ENCODE measurements around the gene RPS5. TPM values are rescaled to one million over a fixed set of nuclear protein-coding genes. Genes with fewer than 3 reads are reported as not detected.
"Not testable (repeated sequence)": the region's sequence is repeated elsewhere in the genome, so short reads cannot be mapped to it uniquely, and the experiment has no call there.

The RPS5 gene
- total RNA-seq (2014; rRNA removed; shearing (Covaris generic); ENCODE audit: low replicate concordance) = 3,455 and 3,636 TPM in 2 replicates

DNA sequence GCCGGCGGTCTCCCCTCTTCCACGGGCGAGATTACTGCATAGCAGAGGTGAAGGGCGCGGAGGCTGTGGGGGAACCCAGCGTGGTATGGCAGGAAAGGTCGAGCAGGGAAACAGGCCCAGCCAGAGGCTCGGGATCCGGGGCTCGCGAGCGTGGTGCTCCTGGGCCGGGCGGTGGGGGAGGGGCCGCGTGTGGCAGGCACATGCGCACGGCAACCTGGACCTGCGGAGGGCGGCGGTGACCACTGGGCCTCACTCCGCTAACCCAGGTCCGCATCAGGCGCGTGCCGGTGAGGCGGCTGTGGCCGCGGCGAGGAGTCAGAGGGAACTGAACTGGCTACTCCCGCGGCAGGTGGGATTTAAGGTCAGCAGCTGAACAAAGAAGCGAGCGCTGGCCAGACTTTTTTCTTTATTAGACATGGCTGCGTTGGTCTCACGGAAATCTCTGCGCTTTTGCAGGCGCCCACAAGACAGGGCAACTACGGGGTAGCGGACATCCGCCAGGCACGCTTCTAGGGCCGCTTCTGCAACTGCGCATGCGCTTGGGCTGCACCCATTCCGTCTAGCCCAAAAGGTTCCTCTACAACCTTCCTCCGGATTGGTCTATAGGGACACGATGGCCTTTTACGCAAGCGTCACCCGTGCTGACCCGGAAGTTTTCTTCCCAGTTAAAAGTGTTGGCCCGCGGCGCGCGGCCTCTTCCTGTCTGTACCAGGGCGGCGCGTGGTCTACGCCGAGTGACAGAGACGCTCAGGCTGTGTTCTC is at the start of gene RPS5:
Gene RPS5, plus strand, starts transcription at position 694 of the 762 bp plus-strand sequence. CDS start 869 bp downstream, outside the sequence.
- no peaks in the 10 kb centered on the region for H3K9me3 ChIP-seq
- peak within 1 kb of the TSS; percentile 97 for H3K4me3 ChIP-seq
- H3K36me3 ChIP-seq = peaks cover 48% of the 10 kb centered on the region
- peak; percentile 98 for DNase-seq
- no peaks in the 10 kb centered on the region for H3K27me3 ChIP-seq

DNA sequence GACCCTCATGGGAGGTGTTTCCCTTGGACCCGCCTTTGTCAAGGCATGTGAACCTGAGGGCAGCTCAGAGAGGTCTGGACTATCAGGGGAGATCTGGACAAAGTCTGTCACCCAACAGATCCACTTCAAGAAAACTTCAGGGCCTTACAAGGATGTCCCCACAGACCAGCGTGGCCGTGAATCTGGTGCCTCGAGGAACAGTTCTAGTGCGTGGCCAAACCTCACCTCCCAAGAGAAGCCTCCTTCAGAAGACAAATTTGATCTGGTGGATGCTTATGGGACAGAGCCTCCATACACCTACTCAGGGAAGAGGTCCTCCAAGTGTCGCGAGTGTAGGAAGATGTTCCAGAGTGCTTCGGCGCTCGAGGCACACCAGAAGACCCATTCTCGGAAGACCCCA is 48.7 kb upstream of the RPS5 start:
- no peak for DNase-seq
- Histone ChIP-seq H3K9me3 (peaks cover 10% of the 10 kb centered on the region), H3K36me3 (peaks cover 58% of the 10 kb centered on the region), H3K4me3 (no peak overlapping the region), H3K27me3 (no peaks in the 10 kb centered on the region)

DNA sequence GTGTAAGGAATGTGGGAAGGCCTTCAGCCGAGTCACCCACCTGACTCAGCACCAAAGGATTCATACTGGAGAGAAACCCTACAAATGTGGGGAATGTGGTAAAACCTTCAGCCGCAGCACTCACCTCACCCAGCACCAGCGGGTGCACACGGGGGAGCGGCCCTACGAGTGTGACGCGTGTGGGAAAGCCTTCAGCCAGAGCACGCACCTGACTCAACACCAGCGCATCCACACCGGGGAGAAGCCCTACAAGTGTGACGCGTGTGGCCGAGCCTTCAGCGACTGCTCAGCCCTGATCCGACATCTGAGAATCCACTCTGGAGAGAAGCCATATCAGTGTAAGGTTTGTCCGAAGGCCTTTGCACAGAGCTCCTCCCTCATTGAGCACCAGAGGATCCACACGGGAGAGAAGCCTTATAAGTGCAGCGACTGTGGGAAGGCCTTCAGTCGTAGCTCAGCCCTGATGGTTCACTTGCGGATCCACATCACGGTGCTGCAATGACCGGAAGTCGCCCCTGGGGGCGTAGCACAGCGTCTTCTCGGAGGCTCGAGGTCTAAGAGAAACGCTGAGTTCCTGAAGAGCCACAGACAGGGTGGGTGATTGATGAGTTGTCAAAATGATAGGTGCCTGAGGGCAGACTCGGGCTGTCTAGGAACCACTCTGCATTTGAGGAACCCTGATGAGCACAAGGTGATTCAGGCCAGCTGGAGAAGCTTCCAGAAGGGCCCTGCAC is 48.1 kb upstream of the RPS5 start:
- Histone ChIP-seq H3K4me3 (no peak overlapping the region), H3K27me3 (no peaks in the 10 kb centered on the region), H3K9me3 (peaks cover 10% of the 10 kb centered on the region), H3K36me3 (peaks cover 58% of the 10 kb centered on the region)
- no peak for DNase-seq

DNA sequence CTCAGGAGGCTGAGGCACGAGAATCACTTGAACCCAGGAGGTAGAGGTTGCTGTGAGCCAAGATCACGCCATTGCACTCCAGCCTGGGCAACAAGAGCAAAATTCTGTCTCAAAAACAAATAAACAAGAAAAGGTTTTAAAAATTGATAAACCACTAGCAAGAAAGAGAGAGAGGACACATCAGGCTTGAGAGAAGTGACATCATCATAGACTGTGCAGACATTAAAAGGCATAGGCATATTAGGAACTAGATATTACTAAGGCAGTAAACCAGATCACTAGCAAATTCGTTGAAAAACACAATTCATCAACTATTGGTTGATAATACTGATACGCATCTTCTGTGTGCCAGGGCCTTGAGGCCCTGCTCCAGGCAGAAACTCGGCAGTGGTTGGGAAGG is 41.5 kb upstream of the RPS5 start:
- Histone ChIP-seq H3K9me3 (no peaks in the 10 kb centered on the region), H3K4me3 (no peak overlapping the region), H3K27me3 (no peaks in the 10 kb centered on the region), H3K36me3 (peaks cover 16% of the 10 kb centered on the region)
- DNase-seq = no peak

DNA sequence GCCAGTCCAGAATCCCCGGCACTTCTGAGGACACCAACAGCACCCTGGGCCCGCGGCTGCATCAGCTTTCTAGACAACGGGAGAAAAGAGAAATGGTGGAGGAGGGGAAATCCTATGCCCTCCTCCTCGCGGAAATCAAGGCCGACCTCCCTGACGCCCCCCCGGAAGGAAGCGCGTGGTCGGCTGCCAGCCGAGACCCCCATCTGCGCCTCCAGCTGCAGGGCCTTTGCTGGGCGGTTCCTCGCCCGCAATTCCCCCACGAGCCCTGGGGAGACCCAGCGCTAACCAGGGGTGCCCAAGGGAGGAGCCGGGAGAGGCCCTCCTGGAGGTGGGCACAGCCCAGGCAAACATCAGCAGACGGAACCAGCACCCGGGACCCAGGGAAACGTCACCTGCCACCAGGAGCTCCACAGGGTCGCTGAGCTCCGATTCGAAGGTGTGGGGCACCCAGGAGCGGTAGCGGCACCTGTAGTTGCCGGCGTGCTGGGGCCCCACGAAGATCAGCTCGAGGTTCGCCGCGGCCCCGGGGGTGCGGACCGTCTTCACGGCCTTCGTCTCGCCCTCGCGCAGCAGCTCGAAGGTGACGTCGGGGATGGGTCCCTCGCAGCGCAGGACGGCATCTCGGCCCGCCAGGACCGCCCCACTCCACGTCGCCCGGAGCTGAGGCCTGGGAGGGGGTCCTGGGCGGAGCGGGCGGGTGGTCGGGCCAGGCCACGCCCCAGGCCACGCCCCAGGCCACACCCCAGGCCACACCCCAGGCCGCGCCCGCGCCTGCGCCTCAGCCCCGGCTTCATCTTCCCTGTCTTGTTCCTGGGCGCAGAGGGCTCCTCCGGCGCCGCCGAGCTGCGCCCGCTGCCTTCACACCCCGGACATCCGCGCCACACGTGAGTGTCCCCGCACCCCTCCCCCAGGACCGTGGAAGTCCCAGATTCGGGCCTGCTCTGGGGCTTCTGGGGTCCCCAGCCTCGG is 39.8 kb upstream of the RPS5 start:
- Histone ChIP-seq H3K27me3 (no peaks in the 10 kb centered on the region), H3K9me3 (no peaks in the 10 kb centered on the region), H3K4me3 (peak overlapping the region; percentile 92), H3K36me3 (peaks cover 7% of the 10 kb centered on the region; the same call in 1 of the 2 replicates)
- peak; percentile 68 for DNase-seq

DNA sequence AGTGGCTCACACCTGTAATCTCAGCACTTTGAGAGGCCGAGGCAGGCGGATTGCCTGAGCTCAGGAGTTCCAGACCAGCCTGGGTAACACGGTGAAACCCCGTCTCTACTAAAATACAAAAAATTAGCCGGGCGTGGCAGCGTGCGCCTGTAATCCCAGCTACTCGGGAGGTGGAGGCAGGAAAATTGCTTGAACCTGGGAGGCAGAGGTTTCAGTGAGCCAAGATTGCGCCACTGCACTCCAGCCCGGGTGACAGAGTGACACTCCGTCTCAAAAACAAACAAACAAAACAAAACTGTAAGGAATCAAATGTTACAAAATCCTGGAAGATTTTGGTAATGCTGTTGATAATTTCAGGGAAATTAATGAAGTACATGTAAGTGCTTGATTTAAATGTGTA is 39.0 kb upstream of the RPS5 start:
- peak overlapping the region; percentile 92 for H3K4me3 ChIP-seq
- not testable (repeated sequence) for H3K36me3 ChIP-seq, H3K9me3 ChIP-seq, H3K27me3 ChIP-seq, DNase-seq

DNA sequence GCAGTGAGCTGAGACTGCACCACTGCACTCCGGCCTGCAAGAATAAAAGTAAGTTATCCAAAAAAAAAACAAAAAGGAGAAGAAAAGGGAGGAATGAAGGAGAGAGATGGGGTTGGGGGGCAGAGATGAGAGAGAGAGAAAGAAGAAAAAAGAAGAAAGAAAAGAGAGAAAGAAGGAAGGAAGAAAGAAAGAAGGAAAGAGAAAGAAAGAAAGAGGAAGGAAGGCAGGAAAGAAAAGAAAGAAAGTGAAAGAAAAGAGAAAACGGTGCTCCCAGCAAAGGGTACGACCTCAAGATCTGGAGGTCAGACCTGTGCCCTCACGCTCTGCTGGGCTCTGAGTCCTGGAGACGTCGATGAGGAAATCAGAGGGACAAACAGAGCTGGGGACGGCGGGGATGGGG is 37.5 kb upstream of the RPS5 start:
- H3K36me3 ChIP-seq = peaks cover 9% of the 10 kb centered on the region
- no peaks in the 10 kb centered on the region for H3K9me3 ChIP-seq
- no peaks in the 10 kb centered on the region for H3K27me3 ChIP-seq
- H3K4me3 ChIP-seq = no peak overlapping the region
- DNase-seq = no peak

DNA sequence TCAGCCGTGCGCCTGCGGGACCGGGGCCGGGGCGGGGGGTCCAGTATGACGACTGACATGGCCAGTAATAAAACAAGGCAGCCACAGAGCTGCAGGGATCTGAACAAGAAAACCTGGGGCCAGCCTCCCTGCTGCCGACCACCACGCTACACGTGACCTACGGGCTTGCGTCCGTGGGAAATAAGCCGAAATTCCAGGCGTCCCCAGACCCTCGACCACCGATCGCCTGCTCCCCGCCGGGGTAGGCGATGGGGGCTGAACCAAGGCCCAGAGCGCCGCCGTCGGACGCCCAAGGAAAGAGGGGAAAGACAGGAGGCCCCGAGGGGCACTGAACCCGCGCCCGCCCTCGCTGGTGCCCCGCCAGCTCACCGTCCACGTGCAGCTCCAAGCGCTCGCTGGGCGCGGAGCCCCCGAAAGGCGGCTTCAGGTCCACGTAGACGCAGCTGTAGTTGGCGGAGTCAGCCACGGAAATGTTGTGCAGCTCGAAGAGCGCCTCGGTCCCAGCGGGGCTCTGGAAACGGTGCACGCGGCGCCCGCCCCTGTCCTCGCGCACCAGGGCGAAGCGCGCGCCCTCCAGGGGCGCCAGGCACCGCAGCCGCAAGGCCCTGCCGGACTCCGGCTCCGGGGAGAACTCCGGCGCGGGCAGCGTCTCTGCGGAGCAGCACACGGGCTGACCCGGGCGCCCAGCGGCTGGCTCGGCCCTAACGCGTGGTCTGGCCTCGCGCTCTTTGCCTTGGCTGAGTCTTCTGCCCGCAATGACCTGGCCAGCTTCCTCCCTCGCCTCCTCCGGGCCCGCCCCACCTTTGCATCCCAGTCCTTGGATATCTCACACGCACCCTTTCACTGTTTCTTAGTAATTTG is 36.8 kb upstream of the RPS5 start:
- no peaks in the 10 kb centered on the region for H3K9me3 ChIP-seq
- no peak overlapping the region for H3K4me3 ChIP-seq
- H3K27me3 ChIP-seq = no peaks in the 10 kb centered on the region
- DNase-seq = no peak
- H3K36me3 ChIP-seq = peaks cover 9% of the 10 kb centered on the region

DNA sequence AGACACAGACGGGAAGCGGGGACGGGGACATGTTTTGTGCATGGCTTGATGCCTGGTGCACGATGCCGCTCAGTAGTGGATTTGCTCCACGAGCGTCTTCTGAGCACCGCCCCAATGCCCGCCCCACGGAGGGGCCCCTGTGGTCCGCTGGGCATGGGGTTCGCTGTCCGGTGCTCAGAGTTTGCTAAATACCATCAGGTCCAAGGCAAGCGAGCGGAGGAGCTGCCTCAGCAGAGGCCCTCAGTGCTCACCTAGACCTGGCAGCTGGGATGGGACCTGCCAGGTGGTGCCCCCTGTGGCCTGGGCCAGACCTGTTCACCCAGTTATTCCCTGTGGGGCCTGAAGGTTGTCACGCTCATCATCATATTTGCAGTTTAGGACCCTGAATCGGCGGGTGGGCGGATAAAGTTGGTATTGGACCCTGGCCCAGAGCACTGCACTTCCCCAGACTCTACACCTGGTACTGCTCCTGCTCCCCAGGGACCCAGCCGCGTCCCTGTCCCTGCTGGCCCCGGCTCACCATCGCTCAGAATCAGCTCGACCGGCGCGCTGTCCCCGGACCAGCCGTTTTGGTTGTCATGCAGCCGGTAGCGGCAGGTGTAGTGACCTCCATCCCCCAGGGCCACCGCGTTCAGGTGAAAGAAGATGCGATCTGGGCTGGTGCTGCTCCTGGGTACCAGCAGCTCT is 36.1 kb upstream of the RPS5 start:
- Histone ChIP-seq H3K36me3 (peaks cover 9% of the 10 kb centered on the region), H3K9me3 (no peaks in the 10 kb centered on the region), H3K27me3 (no peaks in the 10 kb centered on the region), H3K4me3 (no peak overlapping the region)
- DNase-seq = no peak

DNA sequence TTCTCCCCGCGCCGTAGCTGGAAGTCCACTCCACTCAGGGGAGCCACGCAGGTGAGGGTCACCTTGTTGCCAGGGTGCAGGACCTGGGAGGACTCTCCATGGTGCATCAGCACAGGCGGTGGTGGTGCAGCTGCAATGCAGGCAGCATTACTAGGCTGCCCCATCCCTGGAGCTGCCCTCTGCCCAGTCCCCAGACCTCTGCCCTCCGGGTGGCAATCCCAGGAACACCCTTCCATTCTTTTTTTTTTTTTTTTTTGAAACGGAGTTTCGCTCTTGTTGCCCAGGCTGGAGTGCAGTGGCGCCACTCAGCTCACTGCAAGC is 35.6 kb upstream of the RPS5 start:
- no peak for DNase-seq
- Histone ChIP-seq H3K27me3 (no peaks in the 10 kb centered on the region), H3K9me3 (no peaks in the 10 kb centered on the region), H3K4me3 (no peak overlapping the region), H3K36me3 (peaks cover 9% of the 10 kb centered on the region)

DNA sequence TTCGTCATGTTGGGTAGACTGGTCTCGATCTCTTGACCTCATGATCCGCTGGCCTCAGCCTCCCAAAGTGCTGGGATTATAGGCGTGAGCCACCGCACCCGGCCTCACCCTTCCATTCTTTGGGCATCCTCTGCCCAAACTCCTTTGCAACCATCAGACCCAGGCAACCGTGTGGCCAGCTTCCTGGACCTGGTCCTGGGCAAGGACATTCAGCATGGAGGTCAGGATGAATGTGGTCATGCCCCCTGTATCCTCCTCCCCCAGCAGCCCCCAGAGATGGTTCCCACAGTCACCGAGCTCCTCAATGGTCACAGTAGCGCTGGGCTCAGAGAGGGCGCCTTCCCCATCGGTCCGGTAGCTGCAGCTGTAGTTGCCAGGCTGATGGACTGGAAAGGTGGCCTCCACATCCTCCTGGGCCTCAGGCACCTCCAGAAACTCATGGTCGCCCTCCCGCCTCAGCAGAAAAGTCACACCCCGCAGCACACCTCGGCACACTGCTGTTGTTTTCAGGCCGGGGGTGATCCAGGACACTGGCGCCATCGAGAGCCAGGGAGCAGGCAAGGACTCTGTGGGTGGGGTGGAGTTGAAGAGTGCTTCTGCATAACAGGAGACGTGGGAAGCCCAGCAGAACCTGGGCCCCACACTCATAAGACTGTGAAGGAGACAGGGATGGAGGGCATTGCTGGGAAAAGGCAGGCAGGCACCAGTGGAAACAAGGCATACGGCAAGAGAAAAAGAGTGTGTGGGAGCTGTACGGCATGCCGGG is 34.9 kb upstream of the RPS5 start:
- no peak for DNase-seq
- no peaks in the 10 kb centered on the region for H3K9me3 ChIP-seq
- H3K36me3 ChIP-seq = peaks cover 9% of the 10 kb centered on the region
- no peak overlapping the region for H3K4me3 ChIP-seq
- H3K27me3 ChIP-seq = no peaks in the 10 kb centered on the region

DNA sequence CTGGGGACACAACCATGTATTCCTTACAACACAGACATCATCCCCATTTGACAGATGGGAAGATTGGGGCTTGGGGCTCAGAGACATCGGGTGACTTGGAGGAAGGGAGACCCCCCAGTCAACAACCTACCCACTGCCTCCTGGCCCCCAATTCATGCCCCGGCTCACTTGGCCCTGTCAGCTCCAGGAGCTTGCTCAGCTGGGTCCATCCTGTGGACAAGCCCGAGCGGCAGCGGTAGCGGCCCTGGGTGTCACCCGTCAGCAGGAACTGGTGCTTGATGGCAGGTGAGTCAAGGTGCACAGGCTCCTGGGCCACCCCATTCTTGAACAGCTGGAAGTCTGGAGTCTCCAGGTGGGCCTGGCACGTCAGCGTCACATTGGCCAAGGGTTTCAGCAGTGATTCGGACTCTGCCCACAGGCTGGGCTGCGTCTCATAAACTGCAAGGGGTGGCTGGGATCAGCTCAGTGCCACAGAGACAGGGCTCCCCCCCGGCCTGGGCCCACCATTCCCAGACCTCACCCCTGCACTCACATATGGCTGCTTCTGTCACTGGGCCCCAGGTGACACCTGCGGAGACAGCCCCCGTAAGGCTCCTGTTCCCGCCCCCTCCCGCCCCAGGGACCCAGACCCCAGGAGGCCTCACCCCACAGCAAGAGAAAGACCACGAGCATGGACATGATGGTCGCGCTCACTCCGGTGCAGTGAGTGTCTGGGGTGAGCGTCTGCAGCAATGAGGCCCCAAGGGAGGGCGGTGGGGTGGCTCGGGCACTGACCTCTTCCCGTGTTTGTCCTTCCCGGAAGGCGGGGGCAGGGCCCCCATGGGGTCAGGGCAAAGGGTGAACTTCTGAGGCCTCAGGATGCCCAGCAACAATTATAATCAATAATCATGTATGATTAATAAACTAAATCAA is 34.1 kb upstream of the RPS5 start, which contains the start of gene A1BG:
Gene A1BG, minus strand, starts transcription at position 733 of the 912 bp plus-strand sequence. Its CDS starts 55 bp downstream, at position 678.
- no peaks in the 10 kb centered on the region for H3K9me3 ChIP-seq
- no peak for DNase-seq
- peaks cover 9% of the 10 kb centered on the region for H3K36me3 ChIP-seq
- H3K27me3 ChIP-seq = no peaks in the 10 kb centered on the region
- H3K4me3 ChIP-seq = no peak within 1 kb of the TSS

DNA sequence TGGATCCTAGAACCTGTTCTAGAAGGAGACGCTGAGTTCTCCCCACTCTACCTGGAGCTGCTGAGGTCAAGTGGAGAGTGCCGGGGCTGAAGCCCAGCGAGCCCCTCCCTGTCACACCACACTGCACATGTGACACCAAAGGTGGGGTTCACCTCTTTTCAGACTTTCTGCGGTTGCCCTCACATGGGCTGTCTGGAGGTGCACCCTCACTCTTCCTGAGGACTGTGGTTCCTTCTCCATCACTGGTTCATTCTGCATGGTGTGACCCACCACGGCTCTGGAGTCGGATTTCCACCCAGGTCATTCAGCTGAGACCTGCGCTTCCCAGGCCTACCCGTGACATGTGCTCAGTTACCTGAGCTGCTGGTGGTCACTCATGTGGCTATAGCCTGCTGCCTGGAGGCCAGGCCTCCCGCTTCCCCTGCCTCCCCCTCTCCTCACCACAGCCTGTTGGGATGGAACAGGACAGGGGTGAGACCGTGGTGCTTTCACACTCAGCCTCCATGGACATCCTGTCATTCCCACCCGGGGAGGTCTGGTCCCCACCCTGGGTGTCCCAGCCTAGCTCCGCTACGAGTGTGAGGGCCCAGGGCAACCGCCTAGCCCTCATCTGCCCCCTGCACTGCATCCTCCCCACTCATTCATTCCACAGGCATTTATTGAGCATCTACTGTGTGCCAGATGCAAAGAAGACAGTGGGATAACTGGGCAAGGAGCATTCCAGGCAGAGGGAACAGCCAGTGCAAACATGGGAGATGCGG is 33.2 kb upstream of the RPS5 start:
- Histone ChIP-seq H3K4me3 (no peak overlapping the region), H3K36me3 (peaks cover 9% of the 10 kb centered on the region), H3K27me3 (no peaks in the 10 kb centered on the region), H3K9me3 (no peaks in the 10 kb centered on the region)
- DNase-seq = no peak
